DMS 273 (cell line): ENCODE measurements around the gene ADAM23.
A peak's percentile ranks its signal among the peaks of the same experiment; 100 is the strongest.

ENCODE experiments used
- DNase-seq: peaks from one replicate; lab custom pipeline; 2025; ENCODE audit not compliant: unreplicated experiment; lab: John Stamatoyannopoulos, UW

The ADAM23 gene

DNA sequence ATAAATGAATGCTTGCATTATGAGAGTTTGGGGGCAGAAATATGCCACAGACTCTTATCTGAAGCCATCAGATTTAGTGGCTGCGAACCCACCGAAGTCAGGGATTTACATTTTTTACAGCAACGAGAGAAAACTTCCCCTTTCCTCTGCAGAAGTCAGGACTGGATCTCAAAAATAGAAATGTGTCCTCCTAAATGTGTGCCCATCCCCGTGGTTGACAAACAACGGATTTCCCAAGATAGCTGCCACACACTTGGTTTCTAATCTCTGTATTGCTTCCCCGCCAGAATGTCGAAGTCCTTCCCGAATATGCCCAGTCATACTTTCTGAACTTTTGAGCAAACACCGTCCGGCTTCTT lies 879 bp upstream of the ADAM23 start:
- DNase-seq = no peak

DNA sequence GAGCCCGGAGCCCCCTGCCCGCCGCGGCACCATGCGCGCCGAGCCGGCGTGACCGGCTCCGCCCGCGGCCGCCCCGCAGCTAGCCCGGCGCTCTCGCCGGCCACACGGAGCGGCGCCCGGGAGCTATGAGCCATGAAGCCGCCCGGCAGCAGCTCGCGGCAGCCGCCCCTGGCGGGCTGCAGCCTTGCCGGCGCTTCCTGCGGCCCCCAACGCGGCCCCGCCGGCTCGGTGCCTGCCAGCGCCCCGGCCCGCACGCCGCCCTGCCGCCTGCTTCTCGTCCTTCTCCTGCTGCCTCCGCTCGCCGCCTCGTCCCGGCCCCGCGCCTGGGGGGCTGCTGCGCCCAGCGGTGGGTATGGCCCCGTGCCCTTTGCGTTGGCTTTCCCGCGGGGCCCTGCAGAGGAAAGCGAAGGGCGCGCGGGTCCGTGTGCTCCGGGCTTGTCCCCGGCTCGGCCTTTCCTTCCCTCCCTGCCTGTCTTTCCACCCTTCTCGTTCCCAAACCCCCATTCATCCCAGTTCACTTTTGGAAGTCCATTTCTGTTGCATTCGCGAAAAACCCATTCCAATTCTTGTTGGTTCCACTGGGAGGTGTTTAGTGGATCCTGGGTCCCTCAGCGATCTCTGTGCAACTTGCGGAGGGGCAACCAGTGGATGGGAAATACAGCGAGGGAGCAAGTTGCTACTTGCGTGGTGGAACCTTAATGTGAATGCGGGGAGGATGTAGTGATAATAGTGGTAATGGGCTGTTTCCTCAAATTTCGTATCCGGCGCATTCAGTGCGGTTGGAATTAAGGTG lies 599 bp downstream of the ADAM23 start:
- peak; percentile 77 for DNase-seq

- DNase-seq = no peak
These were observed 2.6 kb downstream of the ADAM23 start for GRCh38 chr2:206445948-206446347.

GRCh38 chr2:206452242-206452641 lies 8.9 kb downstream of the ADAM23 start:
- no peak for DNase-seq

DNA sequence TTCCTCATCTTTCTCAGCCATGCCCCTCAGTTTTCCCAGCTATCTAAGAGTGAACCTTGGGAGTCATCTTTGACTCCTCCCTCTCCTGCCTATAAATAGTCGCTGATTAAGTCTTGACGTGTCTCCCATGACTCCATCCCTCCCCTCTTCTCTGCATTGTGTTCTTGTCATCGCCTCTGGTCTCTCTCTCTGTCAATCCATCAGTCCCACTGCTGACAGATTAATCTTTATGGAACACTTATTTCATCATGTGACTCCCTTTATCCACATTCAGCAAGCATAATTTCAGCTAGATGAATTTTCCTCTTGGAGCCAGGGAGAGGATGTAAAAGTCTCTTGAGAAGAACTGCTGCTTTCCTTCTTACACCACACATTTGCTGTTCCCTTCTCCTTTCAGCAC lies 9.4 kb downstream of the ADAM23 start:
- no peak for DNase-seq

- no peak for DNase-seq
These were observed 12.9 kb downstream of the ADAM23 start for GRCh38 chr2:206456078-206456754.

DNA sequence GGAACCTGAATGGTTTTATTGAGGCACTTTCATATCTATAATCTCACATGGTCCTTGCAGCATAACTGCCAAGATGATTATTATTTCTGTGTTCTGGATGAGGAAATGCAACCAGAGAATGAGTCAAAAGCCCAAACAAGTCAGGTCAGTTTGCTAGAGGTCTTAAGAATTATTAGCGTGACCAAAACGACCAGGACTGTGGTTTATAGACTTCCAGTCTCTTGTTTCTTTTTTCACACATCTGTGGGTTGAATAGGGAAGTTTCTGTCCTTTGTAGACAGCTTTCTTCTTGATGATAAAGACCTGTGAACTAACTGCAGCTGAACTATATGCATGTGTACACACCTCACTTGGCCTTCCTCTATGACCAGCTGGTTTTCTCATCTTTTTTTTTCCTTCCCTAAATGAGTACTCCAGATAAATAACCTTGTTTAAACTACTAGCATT lies 13.9 kb downstream of the ADAM23 start:
- DNase-seq = no peak

- DNase-seq = no peak
These were observed 19.0 kb downstream of the ADAM23 start for GRCh38 chr2:206462240-206462854.

- DNase-seq = no peak
These were observed 20.4 kb downstream of the ADAM23 start for GRCh38 chr2:206463685-206464084.

GRCh38 chr2:206464597-206464996 lies 21.3 kb downstream of the ADAM23 start:
- no peak for DNase-seq

DNA sequence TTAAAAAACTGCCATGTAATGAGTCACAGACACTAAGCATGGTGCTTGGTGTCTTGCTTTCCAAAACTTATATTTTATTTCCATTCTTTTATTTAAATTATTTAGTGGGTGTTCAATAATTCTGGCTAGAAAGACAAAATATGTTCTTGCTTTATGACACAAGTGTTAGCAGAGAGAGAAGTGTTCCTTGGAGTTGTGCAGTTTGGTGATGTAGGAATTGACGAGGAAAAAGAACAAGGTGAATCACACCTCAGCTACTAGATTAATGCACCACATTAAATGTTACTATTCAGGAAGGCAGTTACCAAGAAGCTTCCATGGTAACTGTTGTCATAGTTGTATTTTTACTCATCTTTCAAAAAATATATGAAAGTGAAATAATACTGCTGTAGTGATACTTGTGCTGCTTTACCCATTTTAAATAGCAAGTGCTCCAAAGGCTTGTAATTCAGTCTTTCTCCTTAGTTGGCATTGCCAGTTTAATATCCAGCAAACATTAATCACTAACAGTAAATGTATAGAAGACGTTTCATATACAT lies 28.3 kb downstream of the ADAM23 start:
- no peak for DNase-seq

GRCh38 chr2:206472094-206472493 lies 28.8 kb downstream of the ADAM23 start:
- DNase-seq = no peak

GRCh38 chr2:206474099-206474498 lies 30.8 kb downstream of the ADAM23 start:
- no peak for DNase-seq

- peak; percentile 76 for DNase-seq
These were observed 34.0 kb downstream of the ADAM23 start for GRCh38 chr2:206477296-206477695.

GRCh38 chr2:206478340-206478739 lies 35.0 kb downstream of the ADAM23 start:
- no peak for DNase-seq

GRCh38 chr2:206480161-206480560 lies 36.8 kb downstream of the ADAM23 start:
- peak; percentile 33 for DNase-seq

DNA sequence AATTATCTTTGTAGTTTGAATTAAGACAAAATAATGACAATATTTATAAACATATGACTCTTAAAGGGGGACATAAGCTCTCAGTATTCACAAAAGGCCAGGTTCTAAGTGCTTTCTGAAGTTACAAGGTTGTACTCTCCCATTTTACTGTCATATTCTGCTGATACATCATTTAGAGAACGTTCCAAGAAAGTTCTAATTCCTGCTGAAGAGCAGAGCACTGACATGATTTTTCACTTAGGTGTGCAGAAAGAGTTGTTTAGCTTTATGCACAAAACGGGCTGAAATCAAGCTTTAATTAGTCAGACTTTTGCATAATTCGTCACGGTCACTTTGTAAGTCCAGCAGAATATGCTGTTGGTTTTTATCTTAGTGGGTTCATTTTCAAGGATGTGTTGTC lies 37.3 kb downstream of the ADAM23 start:
- DNase-seq = no peak

GRCh38 chr2:206481056-206481455 lies 37.7 kb downstream of the ADAM23 start:
- DNase-seq = peak; percentile 32

DNA sequence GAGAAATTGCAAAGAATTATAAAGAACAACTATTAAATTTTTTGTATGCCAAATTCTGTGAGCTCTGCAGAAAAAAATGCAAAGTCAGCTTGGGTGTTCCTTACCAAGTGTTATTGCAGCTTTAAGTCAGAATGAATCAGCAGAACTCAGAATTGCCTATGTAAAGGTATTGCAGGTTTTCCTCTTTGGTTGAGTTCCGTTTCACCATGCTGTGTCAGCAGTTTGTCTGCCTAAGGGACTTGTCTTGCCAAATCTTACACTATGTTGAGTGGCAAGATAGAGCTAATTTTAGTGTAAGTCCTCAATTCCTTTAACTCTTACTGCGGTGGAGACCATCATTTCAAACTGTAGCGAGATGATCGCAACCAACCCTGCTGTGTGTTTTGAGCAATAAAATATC lies 38.8 kb downstream of the ADAM23 start:
- no peak for DNase-seq

DNA sequence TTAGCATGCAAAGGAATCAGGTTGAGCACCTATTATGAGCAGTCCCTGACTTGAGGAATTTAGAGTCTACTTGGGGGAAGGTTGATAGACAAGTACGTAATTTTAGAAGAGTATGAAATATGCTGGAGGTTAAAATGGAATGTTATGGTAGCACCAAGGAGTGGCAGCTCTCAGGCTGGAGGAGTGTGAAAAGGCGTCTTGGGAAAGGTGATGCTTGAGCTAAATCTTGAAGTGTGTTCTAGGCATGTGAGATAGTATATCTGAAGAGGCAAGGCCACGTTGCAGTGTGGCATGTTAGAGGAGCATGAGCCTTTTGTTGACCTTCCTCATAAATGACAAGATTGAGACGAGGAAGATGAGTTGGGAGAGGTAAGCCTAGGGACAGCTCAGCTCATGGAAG lies 39.3 kb downstream of the ADAM23 start:
- no peak for DNase-seq

DNA sequence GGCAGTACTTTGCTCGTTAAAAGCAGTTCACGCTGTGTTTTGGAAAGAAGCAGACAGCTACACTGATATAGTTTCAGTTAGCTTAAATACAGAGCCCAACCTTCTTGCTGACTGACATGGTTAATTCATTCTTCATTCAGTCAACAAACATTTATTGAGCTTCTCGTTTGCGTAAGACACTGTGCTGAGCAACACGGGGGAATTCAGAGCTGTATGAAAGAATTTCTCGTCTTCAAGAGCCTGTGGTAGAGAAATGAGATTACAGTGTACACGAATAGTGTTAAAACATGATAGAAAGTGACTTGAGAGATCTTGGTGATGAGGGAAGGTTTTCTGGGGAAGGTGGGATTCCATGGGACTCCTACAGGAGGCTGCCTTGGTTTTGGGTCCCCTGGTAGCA lies 44.7 kb downstream of the ADAM23 start:
- DNase-seq = no peak

DNA sequence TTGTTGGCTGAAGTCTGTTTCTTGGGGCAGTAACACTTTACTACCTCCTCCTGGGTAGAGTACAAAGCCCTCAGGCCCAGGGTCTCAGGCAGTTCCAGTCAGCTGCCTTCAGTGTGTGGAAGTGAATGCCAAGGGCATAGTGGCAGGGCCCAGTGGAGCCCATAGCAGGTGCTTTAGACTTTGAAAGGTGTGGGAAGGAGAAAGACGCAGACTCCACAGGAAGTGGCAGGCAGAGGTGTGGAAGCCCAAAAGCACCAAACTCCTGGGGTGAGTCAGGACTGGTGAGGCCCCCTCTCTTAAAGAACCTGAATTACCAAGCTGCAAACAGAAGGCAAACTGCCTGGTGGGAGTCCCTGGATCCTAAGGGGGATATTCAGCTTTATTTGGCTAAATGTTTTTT lies 45.3 kb downstream of the ADAM23 start:
- DNase-seq = no peak
